GM18907 (cell line): ENCODE measurements around the gene MAGI3.
"Not testable (repeated sequence)": the region's sequence is repeated elsewhere in the genome, so short reads cannot be mapped to it uniquely, and the experiment has no call there.

ENCODE experiments used
- ATAC-seq: cut with Tn5 transposase; IDR thresholded peaks from one replicate; pipeline ENCODE4 v1.9.1; 2021; ENCODE audit warnings: mild to moderate bottlenecking, moderate library complexity; ENCODE audit not compliant: unreplicated experiment

MAGI3 gene

DNA sequence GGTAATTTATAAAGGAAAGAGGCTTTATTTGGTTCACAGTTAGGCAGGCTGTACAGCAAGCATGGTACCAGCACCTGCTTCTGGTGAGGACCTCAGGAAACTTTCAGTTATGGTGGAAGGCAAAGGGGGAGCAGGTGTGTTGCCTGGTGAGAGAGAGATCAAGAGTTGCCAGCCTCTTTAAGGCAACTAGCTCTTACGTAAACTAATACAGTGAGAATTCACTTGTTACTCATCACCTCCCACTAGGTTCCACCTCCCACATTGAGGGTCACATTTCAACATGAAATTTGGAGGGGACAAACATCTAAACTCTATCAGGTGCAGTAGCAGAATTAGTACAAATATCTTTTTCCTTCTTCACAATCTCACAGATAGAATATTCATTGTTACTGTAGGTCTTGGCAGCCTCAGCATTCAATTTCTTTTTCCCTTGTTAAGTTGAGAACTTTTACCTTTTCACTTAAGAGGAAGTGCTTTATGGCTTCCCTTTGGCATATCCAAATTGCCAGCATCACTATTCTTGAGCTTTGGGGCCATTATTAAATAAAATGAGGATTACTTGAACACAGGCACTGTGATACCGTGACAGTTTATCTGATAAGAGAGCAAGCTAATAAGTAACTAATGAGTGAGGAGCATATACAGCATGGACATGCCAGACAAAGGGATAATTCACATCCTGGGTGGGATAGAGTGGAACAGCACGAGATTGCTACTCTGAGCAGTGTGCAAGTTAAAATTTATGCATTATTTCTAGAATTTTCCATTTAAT, 48.4 kb downstream of the MAGI3 start:
- ATAC-seq: no peak

DNA sequence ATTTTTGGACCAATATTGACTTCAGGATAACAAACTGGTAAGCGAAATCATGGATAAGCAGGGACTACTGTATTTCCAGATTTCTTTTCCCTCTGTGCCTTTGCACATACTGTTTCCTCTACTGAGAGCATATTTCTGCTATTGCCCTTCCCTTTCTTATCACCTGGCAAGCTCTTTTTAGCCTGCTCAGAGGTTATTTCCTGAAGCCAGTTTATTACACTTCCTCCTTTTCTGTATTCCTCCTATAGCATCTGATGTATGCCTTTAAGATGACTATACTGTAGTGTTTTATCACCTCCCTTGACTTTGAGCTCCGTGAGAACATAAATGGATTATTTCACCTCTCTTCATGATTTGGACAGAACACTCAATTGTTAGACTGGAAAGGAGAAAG, 49.0 kb downstream of the MAGI3 start:
- ATAC-seq: no peak

DNA sequence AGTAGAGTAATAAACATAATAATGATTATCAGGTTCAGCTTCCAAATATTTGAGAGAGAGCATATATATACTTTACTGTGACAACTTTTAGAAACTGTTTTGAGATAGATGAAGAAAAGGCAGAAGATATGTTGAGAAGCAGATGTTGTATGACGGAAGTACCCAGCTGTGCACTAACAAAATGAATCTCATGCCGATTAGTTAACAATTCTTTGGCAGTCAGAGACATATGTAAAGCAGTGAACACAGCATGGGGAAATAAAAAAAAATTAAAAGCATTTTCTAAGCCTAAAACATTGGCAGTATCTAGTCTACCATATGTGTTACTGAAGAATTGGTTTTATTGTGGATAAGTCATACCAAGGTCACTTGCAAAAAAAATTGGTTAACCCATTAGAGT, 51.8 kb downstream of the MAGI3 start:
- ATAC-seq: no peak

DNA sequence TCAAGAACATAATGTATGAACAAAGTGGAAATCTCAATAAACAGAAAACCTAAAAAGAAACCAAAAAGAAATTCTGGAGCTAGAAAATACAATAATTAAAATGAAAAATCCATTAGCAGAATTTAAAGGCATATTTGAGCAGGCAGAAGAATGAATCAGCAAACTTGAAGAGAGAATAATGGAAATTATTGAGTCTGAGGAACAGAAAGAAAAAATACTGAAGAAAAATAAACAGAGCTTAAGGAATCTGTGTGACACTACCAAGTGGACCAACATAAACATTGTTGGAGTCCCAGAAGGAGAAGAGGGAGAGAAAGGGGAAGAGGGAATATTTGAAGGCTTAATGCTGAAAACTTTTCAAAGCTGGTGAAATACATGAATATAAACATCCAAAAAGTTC, 54.5 kb downstream of the MAGI3 start:
- ATAC-seq: no peak

DNA sequence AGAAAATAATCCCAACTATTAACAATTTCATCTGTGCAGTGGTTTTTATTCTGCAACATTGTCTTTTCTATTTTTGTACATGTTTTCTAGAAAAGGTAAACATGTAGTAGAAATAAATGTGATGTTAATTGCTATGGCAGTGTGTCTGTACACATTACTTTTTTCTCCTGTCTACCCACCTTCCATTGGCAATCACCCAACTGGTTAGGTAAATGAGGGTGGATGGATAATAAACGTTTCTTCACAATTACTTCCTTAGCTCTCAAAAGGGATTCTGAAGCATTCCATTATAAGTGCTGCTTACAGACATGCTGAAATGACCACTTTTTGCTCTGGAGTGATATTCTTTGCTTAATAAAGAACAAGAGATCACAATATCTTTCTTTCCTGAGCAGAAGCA, 61.4 kb downstream of the MAGI3 start:
- no peak for ATAC-seq

- no peak for ATAC-seq
These were observed 62.8 kb downstream of the MAGI3 start for GRCh38 chr1:113452921-113453770.

- ATAC-seq: no peak
These were observed 63.4 kb downstream of the MAGI3 start for GRCh38 chr1:113453771-113454083.

GRCh38 chr1:113455374-113455773, 65.1 kb downstream of the MAGI3 start:
- no peak for ATAC-seq

- no peak for ATAC-seq
These were observed 66.7 kb downstream of the MAGI3 start for GRCh38 chr1:113456967-113457366.

- no peak for ATAC-seq
These were observed 69.0 kb downstream of the MAGI3 start for GRCh38 chr1:113459279-113459678.

- ATAC-seq: no peak
These were observed 77.7 kb downstream of the MAGI3 start for GRCh38 chr1:113467991-113468390.

DNA sequence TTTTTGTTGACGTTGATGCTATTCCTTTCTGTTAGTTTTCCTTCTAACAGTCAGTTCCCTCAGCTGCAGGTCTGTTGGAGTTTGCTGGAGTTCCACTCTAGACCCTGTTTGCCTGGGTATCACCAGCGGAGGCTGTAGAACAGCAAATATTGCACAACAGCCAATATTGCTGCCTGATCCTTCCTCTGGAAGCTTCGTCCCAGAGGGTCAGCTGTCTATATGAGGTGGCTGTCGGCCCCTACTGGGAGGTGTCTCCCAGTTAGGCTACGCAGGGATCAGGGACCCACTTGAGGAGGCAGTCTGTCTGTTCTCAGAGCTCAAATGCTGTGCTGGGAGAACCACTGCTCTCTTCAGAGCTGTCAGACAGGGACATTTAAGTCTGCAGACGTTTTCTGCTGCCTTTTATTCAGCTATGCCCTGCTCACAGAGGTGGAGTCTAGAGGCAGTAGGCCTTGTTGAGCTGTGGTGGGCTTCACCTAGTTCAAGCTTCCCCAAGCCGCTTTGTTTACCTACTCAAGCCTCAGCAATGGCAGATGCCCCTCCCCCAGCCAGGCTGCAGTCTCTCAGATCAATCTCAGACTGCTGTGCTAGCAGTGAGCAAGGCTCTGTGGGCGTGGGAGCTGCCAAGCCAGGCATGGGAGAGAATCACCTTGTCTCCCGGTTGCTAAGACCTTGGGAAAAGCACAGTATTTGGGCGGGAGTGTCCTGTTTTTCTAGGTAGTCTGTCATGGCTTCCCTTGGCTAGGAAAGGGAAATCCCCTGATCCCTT, 88.3 kb downstream of the MAGI3 start:
- ATAC-seq: not testable (repeated sequence)

DNA sequence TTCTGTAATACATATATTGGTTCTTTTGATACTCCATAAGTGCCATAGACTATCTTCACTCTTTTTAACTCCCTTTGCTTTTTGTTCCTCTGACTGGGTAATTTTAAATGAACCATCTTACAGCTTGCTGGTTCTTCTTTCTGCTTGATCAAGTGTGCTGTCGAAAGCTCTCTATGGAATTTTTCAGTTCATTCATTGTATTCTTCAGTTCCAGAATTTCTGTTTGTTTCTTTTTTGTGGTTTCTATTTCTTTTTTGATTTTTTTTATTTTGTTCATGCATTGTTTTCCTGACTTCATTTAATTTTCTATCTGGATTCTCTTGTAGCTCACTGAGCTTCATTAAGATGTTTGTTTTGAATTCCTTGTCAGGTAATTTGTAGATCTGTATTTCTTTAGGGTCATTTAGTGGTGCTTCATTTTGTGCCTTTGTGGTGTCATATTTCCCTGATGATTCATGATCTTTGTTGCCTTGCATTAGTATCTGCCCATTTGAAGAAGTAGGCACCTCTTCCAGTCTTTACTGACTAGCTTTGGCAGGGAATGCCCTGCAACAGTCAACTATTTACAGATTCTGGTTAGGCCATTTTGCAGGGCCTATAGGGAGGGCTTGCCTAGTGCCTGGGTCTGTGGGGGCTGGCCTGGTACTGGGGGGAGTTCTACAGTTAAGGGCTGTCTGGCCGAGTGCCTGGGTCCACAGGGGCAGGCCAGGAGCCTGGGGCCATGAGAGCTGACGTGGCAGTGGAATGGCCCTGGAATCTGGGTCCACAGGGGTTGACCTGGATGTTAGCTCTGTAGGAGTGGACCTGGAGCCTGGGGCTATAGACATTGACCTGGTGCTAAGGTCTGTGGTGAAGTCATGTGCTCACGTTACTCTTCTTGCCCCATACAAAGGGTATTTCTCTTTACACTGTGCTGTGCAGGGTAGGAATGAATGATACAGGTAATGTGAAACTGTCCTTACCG, 89.7 kb downstream of the MAGI3 start:
- ATAC-seq: no peak

- ATAC-seq: not testable (repeated sequence)
These were observed 94.8 kb downstream of the MAGI3 start for GRCh38 chr1:113485131-113485530.

DNA sequence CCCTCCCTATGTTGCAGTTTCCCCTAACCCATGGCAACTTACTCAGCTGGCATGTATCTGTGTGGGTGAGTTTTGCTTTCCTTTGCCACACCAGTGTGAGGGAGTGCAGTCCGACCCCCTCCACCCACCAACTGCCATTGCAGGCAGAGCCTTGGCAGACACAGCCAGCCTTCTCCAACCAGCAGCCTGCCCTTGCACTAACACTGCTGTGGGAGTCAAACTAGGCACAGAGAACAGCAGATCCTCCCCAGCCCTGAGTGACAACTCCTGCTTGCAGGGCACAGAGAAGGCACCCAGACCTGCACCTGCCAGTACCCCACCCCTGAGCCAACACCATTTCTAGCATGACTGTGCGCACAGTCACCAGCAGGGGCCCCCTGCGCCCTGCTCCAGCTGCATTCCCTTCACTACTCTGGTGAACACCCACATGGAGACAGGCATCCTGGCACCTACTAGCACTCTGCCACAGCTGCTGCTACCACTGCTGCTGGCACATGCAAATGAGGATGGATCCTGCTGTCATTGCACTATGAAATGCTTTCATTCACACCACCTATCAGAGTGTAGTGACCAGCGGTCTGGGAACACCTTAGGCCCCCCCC, 98.4 kb downstream of the MAGI3 start:
- ATAC-seq: no peak

GRCh38 chr1:113490384-113490783, 100.1 kb downstream of the MAGI3 start:
- no peak for ATAC-seq

DNA sequence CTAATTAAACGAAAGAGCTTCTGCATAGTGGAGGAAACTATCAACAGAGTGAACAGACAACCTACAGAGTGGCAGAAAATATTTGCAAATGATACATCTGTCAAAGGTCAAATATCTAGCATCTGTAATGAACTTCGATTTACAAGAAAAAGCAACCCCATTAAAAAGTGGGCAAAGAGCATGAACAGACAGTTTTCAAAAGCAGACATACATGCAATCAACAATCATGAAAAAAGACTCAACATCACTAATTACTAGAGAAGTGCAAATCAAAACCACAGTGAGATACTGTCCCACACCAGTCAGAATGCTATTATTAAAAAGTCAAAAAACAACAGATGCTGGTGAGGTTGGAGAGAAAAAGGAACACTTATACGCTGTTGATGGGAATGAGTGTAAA, 103.2 kb downstream of the MAGI3 start:
- ATAC-seq: no peak

DNA sequence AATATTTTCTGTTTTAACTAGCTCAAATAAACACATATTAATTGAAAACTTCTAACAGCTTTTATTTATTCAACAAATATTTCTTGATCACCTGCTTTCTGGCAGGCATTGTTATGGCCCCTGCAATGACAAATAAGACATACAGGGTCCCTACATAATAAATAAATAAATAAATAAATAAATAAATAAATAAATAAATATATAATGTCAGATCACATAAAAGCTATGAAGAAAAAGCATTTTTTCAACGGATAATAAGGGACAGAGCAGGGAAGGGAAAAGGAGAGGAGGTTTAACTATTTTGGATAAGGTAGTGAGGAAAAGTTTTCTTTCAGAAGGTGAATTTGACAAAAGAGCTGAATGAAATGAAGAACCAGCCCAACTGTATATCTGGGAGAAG, 115.0 kb downstream of the MAGI3 start:
- ATAC-seq: no peak

DNA sequence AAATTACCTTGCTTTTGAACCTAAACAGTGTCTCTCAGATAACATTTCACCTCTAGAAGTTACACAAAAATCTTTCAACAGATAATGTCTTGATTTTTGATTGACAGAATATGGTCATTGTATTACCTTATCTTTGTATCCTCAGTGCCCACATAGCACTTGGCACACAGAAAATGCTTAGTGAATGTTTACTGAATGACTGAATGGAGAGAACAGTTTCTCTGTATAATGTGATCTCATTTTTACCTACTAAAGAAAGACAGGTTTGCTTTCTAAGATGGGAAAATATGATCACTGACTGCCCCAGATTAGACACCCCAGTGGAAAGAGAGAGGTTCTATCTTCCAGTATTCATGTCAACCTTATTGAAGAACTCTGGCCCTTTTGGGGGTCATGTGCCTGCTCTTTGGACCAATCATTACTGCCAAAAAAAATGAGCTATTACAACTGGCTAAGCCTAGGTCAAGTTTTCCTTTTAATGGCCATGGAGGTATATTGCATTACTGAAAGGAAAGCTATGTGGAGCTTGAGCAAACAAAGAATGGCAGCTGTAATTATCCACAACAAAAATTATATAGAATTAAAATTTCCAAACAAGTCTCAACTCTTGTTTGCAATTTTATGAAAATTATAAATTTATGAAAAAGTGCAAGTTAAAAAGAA, 117.4 kb downstream of the MAGI3 start:
- no peak for ATAC-seq
